GM21737 (cell line): Measurements from ENCODE around the gene PLD3.
"Not testable (repeated sequence)": the region's sequence is repeated elsewhere in the genome, so short reads cannot be mapped to it uniquely, and the experiment has no call there.

ENCODE experiments used
- ATAC-seq: cut with Tn5 transposase; IDR thresholded peaks from one replicate; pipeline ENCODE4 v1.9.1; 2021; ENCODE audit warnings: mild to moderate bottlenecking, moderate library complexity; ENCODE audit not compliant: unreplicated experiment

The PLD3 gene

GRCh38 chr19:40387155-40387554 is 38.7 kb downstream of the PLD3 start:
- ATAC-seq = no peak

- ATAC-seq = no peak
Measured at GRCh38 chr19:40388481-40388880, 40.0 kb downstream of the PLD3 start.

- no peak for ATAC-seq
Measured at GRCh38 chr19:40389404-40390083, 41.0 kb downstream of the PLD3 start.

- no peak for ATAC-seq
Measured at GRCh38 chr19:40390084-40390742, 41.7 kb downstream of the PLD3 start, which contains the start of gene HIPK4. TSS of gene HIPK4 (minus strand) at chr19:40390181. CDS start at chr19:40389902, 279 bp downstream.

GRCh38 chr19:40392123-40392522 is 43.6 kb downstream of the PLD3 start:
- ATAC-seq = no peak

- no peak for ATAC-seq
Measured at GRCh38 chr19:40392894-40393517, 44.5 kb downstream of the PLD3 start.

GRCh38 chr19:40393894-40394815 is 45.7 kb downstream of the PLD3 start:
- no peak for ATAC-seq

GRCh38 chr19:40394816-40395210 is 46.3 kb downstream of the PLD3 start:
- no peak for ATAC-seq

GRCh38 chr19:40395956-40396355 is 47.5 kb downstream of the PLD3 start:
- ATAC-seq = no peak

- ATAC-seq = no peak
Measured at GRCh38 chr19:40396886-40397567, 48.5 kb downstream of the PLD3 start.

- no peak for ATAC-seq
Measured at GRCh38 chr19:40397568-40397906, 49.0 kb downstream of the PLD3 start.

GRCh38 chr19:40398417-40399131 is 50.1 kb downstream of the PLD3 start:
- ATAC-seq = no peak

- no peak for ATAC-seq
Measured at GRCh38 chr19:40400559-40400958, 52.1 kb downstream of the PLD3 start.

GRCh38 chr19:40403262-40403984 is 54.9 kb downstream of the PLD3 start:
- ATAC-seq = peak; percentile 57

GRCh38 chr19:40407714-40408597 is 59.5 kb downstream of the PLD3 start:
- ATAC-seq = no peak

- not testable (repeated sequence) for ATAC-seq
Measured at GRCh38 chr19:40408598-40408925, 60.1 kb downstream of the PLD3 start.

GRCh38 chr19:40410030-40410389 is 61.5 kb downstream of the PLD3 start:
- ATAC-seq = no peak

GRCh38 chr19:40411125-40411842 is 62.8 kb downstream of the PLD3 start:
- no peak for ATAC-seq
